HG03108 (cell line): ENCODE results near the gene SSU72.
"Not testable (repeated sequence)": the region's sequence is repeated elsewhere in the genome, so short reads cannot be mapped to it uniquely, and the experiment has no call there.

ENCODE experiments used
- ATAC-seq: cut with Tn5 transposase; IDR thresholded peaks from one replicate; pipeline ENCODE4 v1.9.1; 2021; ENCODE audit warnings: moderate library complexity; ENCODE audit not compliant: unreplicated experiment

Gene SSU72

GRCh38 chr1:1509465-1509850 lies 65.2 kb downstream of the SSU72 start:
- not testable (repeated sequence) for ATAC-seq

DNA sequence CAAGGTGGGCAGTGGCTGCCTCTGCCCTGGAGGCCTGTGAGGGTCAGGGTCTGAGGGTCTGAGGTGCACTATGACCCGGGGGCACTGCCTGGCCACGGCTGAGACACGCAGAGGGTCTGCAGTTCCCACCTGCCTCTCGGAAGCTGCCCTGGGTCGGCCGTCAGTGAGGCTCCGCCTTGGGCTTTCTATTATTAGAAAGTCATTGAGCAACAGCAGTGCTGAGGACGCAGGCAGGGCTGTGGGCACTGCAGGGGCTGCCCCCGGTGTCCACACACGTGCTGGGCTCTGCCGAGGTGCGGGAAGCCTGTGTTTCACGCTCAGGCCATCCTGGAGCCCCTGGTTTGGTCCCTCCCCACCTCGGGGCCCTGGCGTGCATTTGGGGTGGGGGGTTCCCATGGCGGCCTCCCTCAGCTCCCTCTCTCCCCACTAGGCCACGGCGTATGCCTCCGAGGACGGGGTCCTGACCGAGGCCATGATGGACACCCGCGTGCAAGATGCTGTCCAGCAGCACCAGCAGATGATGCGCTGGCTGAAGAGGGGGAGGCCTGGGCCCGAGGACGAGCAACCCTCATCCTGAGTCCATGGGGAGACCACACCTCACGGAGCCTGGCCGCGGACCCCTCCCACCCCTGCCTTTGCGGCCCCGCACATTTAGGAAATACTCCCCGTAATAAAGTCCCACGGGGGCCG lies 65.7 kb downstream of the SSU72 start:
- ATAC-seq, result not testable (repeated sequence)

GRCh38 chr1:1507305-1507704 lies 67.4 kb downstream of the SSU72 start:
- ATAC-seq, result no peak

GRCh38 chr1:1505801-1506200 lies 68.9 kb downstream of the SSU72 start:
- ATAC-seq, result not testable (repeated sequence)

GRCh38 chr1:1505366-1505798 lies 69.3 kb downstream of the SSU72 start:
- ATAC-seq, result not testable (repeated sequence)

DNA sequence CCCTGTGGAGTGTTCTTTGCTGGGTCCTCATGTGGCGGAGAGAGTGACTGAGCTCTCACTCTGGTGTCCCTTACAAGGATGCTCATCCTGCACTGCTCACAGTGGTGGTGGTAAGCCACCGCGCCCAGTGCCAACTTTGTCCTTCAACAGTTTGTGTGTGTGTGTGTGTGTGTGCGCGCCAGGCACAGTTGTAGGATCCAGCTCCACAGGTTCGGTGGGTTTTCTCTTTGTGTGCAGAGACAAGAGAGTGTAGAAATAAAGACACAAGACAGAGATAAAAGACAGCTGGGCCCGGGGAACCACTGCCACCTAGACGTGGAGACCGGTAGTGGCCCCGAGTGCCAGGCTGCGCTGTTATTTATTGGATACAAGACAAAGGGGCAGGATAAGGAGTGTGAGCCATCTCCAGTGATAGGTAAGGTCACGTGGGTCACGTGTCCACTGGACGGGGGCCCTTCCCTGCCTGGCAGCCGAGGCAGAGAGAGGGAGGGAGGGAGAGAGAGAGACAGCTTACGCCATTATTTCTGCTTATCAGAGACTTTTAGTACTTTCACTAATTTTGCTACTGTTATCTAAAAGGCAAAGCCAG lies 69.8 kb downstream of the SSU72 start:
- not testable (repeated sequence) for ATAC-seq

DNA sequence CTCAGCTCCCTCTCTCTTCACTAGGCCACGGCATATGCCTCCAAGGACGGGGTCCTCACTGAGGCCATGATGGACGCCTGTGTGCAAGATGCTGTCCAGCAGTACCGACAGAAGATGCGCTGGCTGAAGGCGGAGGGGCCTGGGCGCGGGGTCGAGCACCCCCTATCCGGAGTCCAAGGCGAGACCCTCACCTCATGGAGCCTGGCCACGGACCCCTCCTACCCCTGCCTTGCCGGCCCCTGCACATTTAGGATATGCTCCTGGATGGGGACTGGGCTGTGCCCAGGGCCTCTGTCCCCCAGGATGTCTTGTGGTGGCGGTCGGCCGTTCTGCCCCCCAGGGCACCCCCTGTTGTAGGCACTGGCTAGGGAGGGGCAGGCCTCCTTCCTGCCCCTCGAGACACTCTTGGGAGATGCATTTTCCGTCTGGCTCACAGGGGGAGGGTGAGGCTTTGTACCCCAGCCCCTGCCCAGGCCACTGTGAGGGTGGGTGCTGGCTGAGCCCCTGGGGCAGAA lies 79.1 kb downstream of the SSU72 start:
- not testable (repeated sequence) for ATAC-seq

- ATAC-seq, result not testable (repeated sequence)
These were observed 80.4 kb downstream of the SSU72 start for GRCh38 chr1:1494311-1494710.
